ENCODE data around the gene GPR84.

GRCh38 chr12:54363047-54363446 lies 1.2 kb downstream of the GPR84 start:
- TF ChIP-seq GATA3 (IDR thresholded peaks at IDR 0.05; ENCODE audit: low read depth, low read length) (no peak), GATA2 (IDR thresholded peaks at IDR 0.05; ENCODE audit: low read depth, low read length) (no peak)

Measured in SH-SY5Y (cell line).